Measurements from ENCODE around the gene IRF1.

- TF ChIP-seq POLR2A (IDR thresholded peaks at IDR 0.05; ENCODE audit: low read length) (no peak), GATA1 (IDR thresholded peaks at IDR 0.05; ENCODE audit: low read depth, low read length) (no peak)
Observed at GRCh38 chr5:132500931-132501628, 10.5 kb upstream of the IRF1 start.

Measured in erythroblast (primary cell).